GM12892 (cell line): ENCODE results near the gene AHDC1.

Experiments used
- POLR2A ChIP-seq: IDR thresholded peaks from 2 replicates; pipeline ENCODE4 v1.6.1; 2011; ENCODE audit warnings: low read depth, low read length, control low read depth
- POLR2AphosphoS5 ChIP-seq: IDR thresholded peaks from 2 replicates; pipeline ENCODE4 v1.6.1; 2011; ENCODE audit warnings: low read depth, low read length, control low read depth

DNA sequence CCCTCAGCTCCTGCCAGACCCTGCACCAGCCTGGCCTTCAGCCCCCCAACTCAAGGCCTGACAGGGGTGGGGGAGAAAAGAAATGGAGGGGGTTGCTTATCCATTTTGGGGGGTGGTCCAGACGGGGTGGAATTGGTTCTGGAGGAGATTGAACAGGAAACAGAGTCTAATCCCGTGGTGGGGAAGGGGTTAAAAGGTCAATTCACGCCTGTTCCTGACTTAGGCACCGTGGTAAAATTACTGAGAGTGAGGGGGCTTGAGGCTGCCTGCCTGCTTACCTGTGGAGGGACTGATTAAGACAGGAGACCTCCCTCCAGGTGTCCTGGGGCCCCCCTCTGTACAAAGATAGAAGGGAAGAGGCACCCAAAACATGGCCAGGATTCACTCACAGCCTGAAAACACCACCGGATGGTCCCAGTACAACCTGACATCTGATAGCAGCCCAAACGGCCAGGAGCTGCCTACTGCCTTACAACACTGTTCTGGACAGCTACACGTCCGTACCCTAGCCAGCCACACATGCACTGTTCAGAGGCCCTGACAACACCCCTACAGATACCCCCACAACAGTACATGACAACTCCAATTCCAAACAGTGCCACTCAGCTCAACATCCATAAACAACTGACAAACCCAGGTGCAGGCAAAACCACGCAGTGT is 31.8 kb downstream of the AHDC1 start:
- TF ChIP-seq POLR2A (no peak), POLR2AphosphoS5 (no peak)
